K562 (cell line): ENCODE measurements around the gene HPSE2. TPM values are rescaled to one million over a fixed set of nuclear protein-coding genes. Genes with fewer than 3 reads are reported as not detected.
A peak's percentile ranks its signal among the peaks of the same experiment; 100 is the strongest.

Experiments used
- ATAC-seq: fragments of 200-7000 bp; cut with Tn5 transposase; 3 replicates; pipeline ENCODE4 v1.9.1; 2020; ENCODE audit warnings: moderate library complexity
- BruUV-seq: library from RNA; stranded (reverse); fragments of 400-500 nt; replicated peaks from 2 replicates; lab custom pipeline; 2021; lab: Mats Ljungman, UMichigan
- CTCF ChIA-PET: fragments of 300-600 bp; formaldehyde crosslinking; extraction: SDS; loops from one replicate; lab custom pipeline; 2021; ENCODE audit warnings: low intra/inter-chr PET ratio; lab: Yijun Ruan, JAX
- POLR2A ChIA-PET: fragments of 300-600, 350-650 bp; sonication (Branson Sonifier 250); formaldehyde crosslinking; extraction: SDS; loops from one replicate; lab custom pipeline; 2021; ENCODE audit warnings: antibody characterized with exemption, inconsistent platforms; lab: Yijun Ruan, JAX
- DNase-seq, 4 experiments: peaks; one replicate each; pipeline versions ENCODE4 v3.0.0 to v3.0.0-alpha.2; 2011 to 2018; ENCODE audit warnings: low spot score in 3 of 4, mixed read lengths in 3 of 4; ENCODE audit errors: extremely low read depth in 1 of 4
- FAIRE-seq: peaks from 2 replicates; lab custom pipeline; 2011; peaks lifted over from hg19 to GRCh38; lab: Jason Lieb, UNC
- H2AFZ ChIP-seq: 2 replicates; pipeline ENCODE4 v1.6.0; 2011; ENCODE audit warnings: low read depth, low read length, control low read depth, inconsistent platforms
- H3K27ac ChIP-seq: fragments of 200-600 bp; 3 replicates; pipeline ENCODE4 v1.8.0; 2011; ENCODE audit warnings: low read depth, mild to moderate bottlenecking, control low read depth, inconsistent platforms, low read length, moderate library complexity, mixed read lengths; ENCODE audit errors: extremely low read depth
- H3K27me3 ChIP-seq, 2 experiments: fragments of 300-600 bp in 1 of 2; 2 replicates in 1 of 2; 3 replicates in 1 of 2; pipeline versions ENCODE4 v1.6.0 to v1.8.0; 2011; ENCODE audit warnings: inconsistent platforms in 2 of 2, low read length in 2 of 2, mild to moderate bottlenecking in 1 of 2, mixed read lengths in 1 of 2, moderate library complexity in 1 of 2; ENCODE audit not compliant: control insufficient read depth in 2 of 2, insufficient read depth in 2 of 2
- H3K36me3 ChIP-seq: fragments of 300-600 bp; 3 replicates; pipeline ENCODE4 v1.8.0; 2011; ENCODE audit warnings: mild to moderate bottlenecking, low read length, inconsistent platforms; ENCODE audit not compliant: control insufficient read depth, insufficient read depth
- H3K4me1 ChIP-seq, 2 experiments: fragments of 200-600 bp in 1 of 2; replicated peaks in 1 of 2; 2 replicates in 1 of 2; 3 replicates in 1 of 2; pipeline versions ENCODE4 v1.5.1 to v1.8.0; 2011; ENCODE audit warnings: inconsistent platforms in 2 of 2, low read length in 2 of 2, mild to moderate bottlenecking in 1 of 2, mixed read lengths in 1 of 2, moderate library complexity in 1 of 2; ENCODE audit not compliant: control insufficient read depth in 2 of 2, insufficient read depth in 2 of 2
- H3K4me2 ChIP-seq: 2 replicates; pipeline ENCODE4 v1.6.1; 2011; ENCODE audit warnings: low read length, control low read depth, inconsistent platforms, mixed read lengths; ENCODE audit not compliant: insufficient read depth
- H3K4me3 ChIP-seq: fragments of 200-600 bp; sonication (generic), shearing (Covaris generic); 2 replicates; pipeline ENCODE4 v1.5.1; 2016; ENCODE audit warnings: control low read depth, inconsistent platforms
- H3K79me2 ChIP-seq: fragments of 200-600 bp; 3 replicates; pipeline ENCODE4 v1.8.0; 2011; ENCODE audit warnings: low read length, inconsistent platforms; ENCODE audit not compliant: control insufficient read depth, insufficient read depth
- H3K9ac ChIP-seq, 2 experiments: 2 replicates each; pipeline versions ENCODE4 v1.6.0 to v1.6.1; 2011; ENCODE audit warnings: low read depth in 2 of 2, low read length in 2 of 2, control low read depth in 1 of 2, inconsistent platforms in 1 of 2, mild to moderate bottlenecking in 1 of 2, mixed read lengths in 1 of 2; ENCODE audit not compliant: insufficient read depth in 1 of 2
- H3K9me1 ChIP-seq: one replicate; pipeline ENCODE4 v1.6.0; 2011; ENCODE audit warnings: inconsistent platforms, mild to moderate bottlenecking, low read length, moderate library complexity; ENCODE audit not compliant: control insufficient read depth, insufficient read depth
- H3K9me3 ChIP-seq: replicated peaks from 2 replicates; pipeline ENCODE4 v1.5.1; 2011; ENCODE audit warnings: low read depth, low read length, inconsistent platforms; ENCODE audit not compliant: control insufficient read depth, insufficient read depth
- H4K20me1 ChIP-seq: replicated peaks from 2 replicates; pipeline ENCODE4 v1.6.1; 2011; ENCODE audit warnings: low read length, inconsistent platforms, mixed read lengths; ENCODE audit not compliant: control insufficient read depth, insufficient read depth
- CBFA2T3 ChIP-seq: fragments of 450-650 bp; IDR thresholded peaks from 2 replicates; pipeline ENCODE4 v1.6.1; 2017
- KDM4B ChIP-seq, 2 experiments: fragments of 450-650 bp in 1 of 2; sonication (generic) in 1 of 2; IDR thresholded peaks; 2 replicates each; pipeline ENCODE4 v1.6.1; 2016 to 2017; ENCODE audit warnings: borderline replicate concordance in 2 of 2, antibody characterized with exemption in 1 of 2, low read depth in 1 of 2, mild to moderate bottlenecking in 1 of 2
- SRF ChIP-seq, 2 experiments: fragments of 250-450, 450-650 bp in 1 of 2; sonication (Bioruptor Pico) in 1 of 2; sonication (generic) in 1 of 2; formaldehyde crosslinking; IDR thresholded peaks; 2 replicates each; pipeline versions ENCODE4 v1.5.0 to v1.5.1; 2020 to 2022; ENCODE audit warnings: mild to moderate bottlenecking in 1 of 2, missing genetic modification reagents in 1 of 2
- ZNF561 ChIP-seq: fragments of 450-650 bp; formaldehyde crosslinking; conservative IDR thresholded peaks from 2 replicates; pipeline ENCODE4 v1.4.0; 2020; ENCODE audit warnings: mild to moderate bottlenecking, moderate library complexity
- ZNF589 ChIP-seq: fragments of 200-800 bp; sonication (Bioruptor generic); IDR thresholded peaks from 2 replicates; pipeline ENCODE4 v1.6.1; 2016; ENCODE audit warnings: low read depth, missing genetic modification characterization, missing compliant biosample characterization
- WGBS: fragments of 100-300 bp; shearing (Covaris generic); methylation state at CpG from one replicate; pipeline ENCODE4 v1.1.6; 2016; ENCODE audit warnings: low coverage, mixed read lengths; ENCODE audit not compliant: insufficient coverage; ENCODE audit errors: missing lambda C conversion rate; 5-methylcytosine and 5-hydroxymethylcytosine counted together
- in situ Hi-C: fragments of 300-500 bp; cut with MboI; formaldehyde crosslinking; loops from 4 replicates; pipeline ENCODE4 v1.15.0; 2018; ENCODE audit warnings: inconsistent platforms, mixed read lengths
- intact Hi-C: fragments of 100-400 bp; cut with micrococcal nuclease; formaldehyde crosslinking; loops from 2 replicates; pipeline ENCODE4 v1.14.2; 2022
- polyA plus RNA-seq, 8 experiments: library from polyadenylated mRNA; depleted of rRNA in 4 of 8; stranded (reverse) in 5 of 8; unstranded in 3 of 8; fragments of >200 nt; fragmentation: Nextera tagmentation in 2 of 8; fragmentation: Illumina TruSeq in 1 of 8; extraction: Ambion mirVana in 2 of 8; extraction: Trizol in 1 of 8; gene quantifications; 2 replicates each; pipeline versions ENCODE4 v1.2.1 to v1.2.3, GENCODE V29; 2011 to 2014; ENCODE audit warnings: inconsistent platforms in 1 of 8, missing spikeins in 1 of 8
- total RNA-seq, 7 experiments: library from RNA; depleted of rRNA in 6 of 7; stranded (reverse); fragments of >200 nt in 6 of 7; fragmentation: Illumina TruSeq in 2 of 7; extraction: Trizol in 2 of 7; gene quantifications; 2 replicates each; pipeline versions ENCODE4 v1.2.1 to v1.2.3, GENCODE V29; 2011 to 2021; ENCODE audit warnings: low replicate concordance in 1 of 7
- TF ChIP-seq, protein P1 (sequence below), 2 experiments: fragments of 450-650 bp in 1 of 2; sonication (generic) in 1 of 2; formaldehyde crosslinking in 1 of 2; IDR thresholded peaks in 1 of 2; conservative IDR thresholded peaks in 1 of 2; 2 replicates each; pipeline versions ENCODE4 v1.6.1 to v1.8.1; 2016 to 2023; ENCODE audit warnings: mild to moderate bottlenecking in 2 of 2, moderate library complexity in 2 of 2, inconsistent platforms in 1 of 2, missing genetic modification reagents in 1 of 2
- TF ChIP-seq, protein P2 (sequence below): fragments of 450-650 bp; conservative IDR thresholded peaks from 2 replicates; pipeline ENCODE4 v1.6.1; 2016; ENCODE audit warnings: missing genetic modification characterization, low read depth, mild to moderate bottlenecking, control low read depth, missing compliant biosample characterization
- TF ChIP-seq, protein P3 (sequence below): fragments of 200-600 bp; sonication (generic); IDR thresholded peaks from one replicate; pipeline ENCODE4 v1.6.1; 2012; ENCODE audit warnings: mild to moderate bottlenecking, low read depth, low read length, inconsistent platforms

The HPSE2 gene
- total and polyA plus RNA-seq, 9 of the 15 experiments (the other 6 are each of a cell fraction or from before 2014, with no cell fraction given) = 0.03 to 0.10 (median 0.04) TPM; not detected in 2

DNA sequence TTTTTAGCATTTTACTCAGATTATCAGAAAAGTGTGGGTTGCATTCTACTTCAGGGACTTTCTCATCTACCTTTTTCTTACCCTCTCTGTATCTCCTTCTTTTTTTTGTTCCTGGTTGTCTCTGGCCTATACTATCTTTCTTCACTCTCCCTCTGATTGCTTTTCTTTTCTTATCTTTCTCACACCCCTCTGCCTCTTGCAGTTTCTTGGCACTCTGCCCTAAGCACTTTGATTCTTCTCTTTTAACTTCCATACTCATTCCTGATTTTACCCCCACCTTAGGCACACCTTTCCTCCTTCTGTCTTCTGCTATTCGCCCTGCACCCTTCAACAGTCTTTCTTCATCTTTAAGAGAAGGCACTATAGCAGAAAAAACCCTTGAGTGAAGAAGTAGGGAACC, 696.1 kb downstream of the HPSE2 start:
- H3K79me2 ChIP-seq = no peaks in the 10 kb centered on the region
- 0% methylated on average over 1 of the region's 1 CpG for WGBS
- H3K9me1 ChIP-seq = no peaks in the 10 kb centered on the region
- no TSS peak for BruUV-seq
- DNase-seq (no peak), FAIRE-seq (no peak), ATAC-seq (no peak)
- H2AFZ ChIP-seq = no peak overlapping the region
- H3K36me3 ChIP-seq = no peaks in the 10 kb centered on the region
- H3K4me1 ChIP-seq = no peaks in the 10 kb centered on the region
- H3K9me3 ChIP-seq = no peaks in the 10 kb centered on the region
- H3K27ac ChIP-seq = no peak overlapping the region
- in situ Hi-C loops = no loop called here
- no peaks in the 10 kb centered on the region for H3K27me3 ChIP-seq
- ChIA-PET CTCF (no interaction called here), POLR2A (no interaction called here)
- H3K9ac ChIP-seq = no peak overlapping the region
- H4K20me1 ChIP-seq = no peaks in the 10 kb centered on the region
- H3K4me2 ChIP-seq = no peak overlapping the region
- H3K4me3 ChIP-seq = no peak overlapping the region
- intact Hi-C loops = no loop called here
- TF ChIP-seq, protein P1, sequence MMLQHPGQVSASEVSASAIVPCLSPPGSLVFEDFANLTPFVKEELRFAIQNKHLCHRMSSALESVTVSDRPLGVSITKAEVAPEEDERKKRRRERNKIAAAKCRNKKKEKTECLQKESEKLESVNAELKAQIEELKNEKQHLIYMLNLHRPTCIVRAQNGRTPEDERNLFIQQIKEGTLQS (IDR thresholded peaks at IDR 0.05) = no peak
- TF ChIP-seq, protein P1 (CRISPR knock-in tag; conservative IDR thresholded peaks at IDR 0.05) = no peak
- TF ChIP-seq, protein P2, sequence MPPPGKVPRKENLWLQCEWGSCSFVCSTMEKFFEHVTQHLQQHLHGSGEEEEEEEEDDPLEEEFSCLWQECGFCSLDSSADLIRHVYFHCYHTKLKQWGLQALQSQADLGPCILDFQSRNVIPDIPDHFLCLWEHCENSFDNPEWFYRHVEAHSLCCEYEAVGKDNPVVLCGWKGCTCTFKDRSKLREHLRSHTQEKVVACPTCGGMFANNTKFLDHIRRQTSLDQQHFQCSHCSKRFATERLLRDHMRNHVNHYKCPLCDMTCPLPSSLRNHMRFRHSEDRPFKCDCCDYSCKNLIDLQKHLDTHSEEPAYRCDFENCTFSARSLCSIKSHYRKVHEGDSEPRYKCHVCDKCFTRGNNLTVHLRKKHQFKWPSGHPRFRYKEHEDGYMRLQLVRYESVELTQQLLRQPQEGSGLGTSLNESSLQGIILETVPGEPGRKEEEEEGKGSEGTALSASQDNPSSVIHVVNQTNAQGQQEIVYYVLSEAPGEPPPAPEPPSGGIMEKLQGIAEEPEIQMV = no peak
- peak; percentile 34; the same call in 1 of the 2 replicates for TF ChIP-seq CBFA2T3
- no peak for TF ChIP-seq ZNF589 (CRISPR knock-in tag)
- TF ChIP-seq SRF (CRISPR knock-in tag; IDR thresholded peaks at IDR 0.05) = no peak
- TF ChIP-seq, protein P3, sequence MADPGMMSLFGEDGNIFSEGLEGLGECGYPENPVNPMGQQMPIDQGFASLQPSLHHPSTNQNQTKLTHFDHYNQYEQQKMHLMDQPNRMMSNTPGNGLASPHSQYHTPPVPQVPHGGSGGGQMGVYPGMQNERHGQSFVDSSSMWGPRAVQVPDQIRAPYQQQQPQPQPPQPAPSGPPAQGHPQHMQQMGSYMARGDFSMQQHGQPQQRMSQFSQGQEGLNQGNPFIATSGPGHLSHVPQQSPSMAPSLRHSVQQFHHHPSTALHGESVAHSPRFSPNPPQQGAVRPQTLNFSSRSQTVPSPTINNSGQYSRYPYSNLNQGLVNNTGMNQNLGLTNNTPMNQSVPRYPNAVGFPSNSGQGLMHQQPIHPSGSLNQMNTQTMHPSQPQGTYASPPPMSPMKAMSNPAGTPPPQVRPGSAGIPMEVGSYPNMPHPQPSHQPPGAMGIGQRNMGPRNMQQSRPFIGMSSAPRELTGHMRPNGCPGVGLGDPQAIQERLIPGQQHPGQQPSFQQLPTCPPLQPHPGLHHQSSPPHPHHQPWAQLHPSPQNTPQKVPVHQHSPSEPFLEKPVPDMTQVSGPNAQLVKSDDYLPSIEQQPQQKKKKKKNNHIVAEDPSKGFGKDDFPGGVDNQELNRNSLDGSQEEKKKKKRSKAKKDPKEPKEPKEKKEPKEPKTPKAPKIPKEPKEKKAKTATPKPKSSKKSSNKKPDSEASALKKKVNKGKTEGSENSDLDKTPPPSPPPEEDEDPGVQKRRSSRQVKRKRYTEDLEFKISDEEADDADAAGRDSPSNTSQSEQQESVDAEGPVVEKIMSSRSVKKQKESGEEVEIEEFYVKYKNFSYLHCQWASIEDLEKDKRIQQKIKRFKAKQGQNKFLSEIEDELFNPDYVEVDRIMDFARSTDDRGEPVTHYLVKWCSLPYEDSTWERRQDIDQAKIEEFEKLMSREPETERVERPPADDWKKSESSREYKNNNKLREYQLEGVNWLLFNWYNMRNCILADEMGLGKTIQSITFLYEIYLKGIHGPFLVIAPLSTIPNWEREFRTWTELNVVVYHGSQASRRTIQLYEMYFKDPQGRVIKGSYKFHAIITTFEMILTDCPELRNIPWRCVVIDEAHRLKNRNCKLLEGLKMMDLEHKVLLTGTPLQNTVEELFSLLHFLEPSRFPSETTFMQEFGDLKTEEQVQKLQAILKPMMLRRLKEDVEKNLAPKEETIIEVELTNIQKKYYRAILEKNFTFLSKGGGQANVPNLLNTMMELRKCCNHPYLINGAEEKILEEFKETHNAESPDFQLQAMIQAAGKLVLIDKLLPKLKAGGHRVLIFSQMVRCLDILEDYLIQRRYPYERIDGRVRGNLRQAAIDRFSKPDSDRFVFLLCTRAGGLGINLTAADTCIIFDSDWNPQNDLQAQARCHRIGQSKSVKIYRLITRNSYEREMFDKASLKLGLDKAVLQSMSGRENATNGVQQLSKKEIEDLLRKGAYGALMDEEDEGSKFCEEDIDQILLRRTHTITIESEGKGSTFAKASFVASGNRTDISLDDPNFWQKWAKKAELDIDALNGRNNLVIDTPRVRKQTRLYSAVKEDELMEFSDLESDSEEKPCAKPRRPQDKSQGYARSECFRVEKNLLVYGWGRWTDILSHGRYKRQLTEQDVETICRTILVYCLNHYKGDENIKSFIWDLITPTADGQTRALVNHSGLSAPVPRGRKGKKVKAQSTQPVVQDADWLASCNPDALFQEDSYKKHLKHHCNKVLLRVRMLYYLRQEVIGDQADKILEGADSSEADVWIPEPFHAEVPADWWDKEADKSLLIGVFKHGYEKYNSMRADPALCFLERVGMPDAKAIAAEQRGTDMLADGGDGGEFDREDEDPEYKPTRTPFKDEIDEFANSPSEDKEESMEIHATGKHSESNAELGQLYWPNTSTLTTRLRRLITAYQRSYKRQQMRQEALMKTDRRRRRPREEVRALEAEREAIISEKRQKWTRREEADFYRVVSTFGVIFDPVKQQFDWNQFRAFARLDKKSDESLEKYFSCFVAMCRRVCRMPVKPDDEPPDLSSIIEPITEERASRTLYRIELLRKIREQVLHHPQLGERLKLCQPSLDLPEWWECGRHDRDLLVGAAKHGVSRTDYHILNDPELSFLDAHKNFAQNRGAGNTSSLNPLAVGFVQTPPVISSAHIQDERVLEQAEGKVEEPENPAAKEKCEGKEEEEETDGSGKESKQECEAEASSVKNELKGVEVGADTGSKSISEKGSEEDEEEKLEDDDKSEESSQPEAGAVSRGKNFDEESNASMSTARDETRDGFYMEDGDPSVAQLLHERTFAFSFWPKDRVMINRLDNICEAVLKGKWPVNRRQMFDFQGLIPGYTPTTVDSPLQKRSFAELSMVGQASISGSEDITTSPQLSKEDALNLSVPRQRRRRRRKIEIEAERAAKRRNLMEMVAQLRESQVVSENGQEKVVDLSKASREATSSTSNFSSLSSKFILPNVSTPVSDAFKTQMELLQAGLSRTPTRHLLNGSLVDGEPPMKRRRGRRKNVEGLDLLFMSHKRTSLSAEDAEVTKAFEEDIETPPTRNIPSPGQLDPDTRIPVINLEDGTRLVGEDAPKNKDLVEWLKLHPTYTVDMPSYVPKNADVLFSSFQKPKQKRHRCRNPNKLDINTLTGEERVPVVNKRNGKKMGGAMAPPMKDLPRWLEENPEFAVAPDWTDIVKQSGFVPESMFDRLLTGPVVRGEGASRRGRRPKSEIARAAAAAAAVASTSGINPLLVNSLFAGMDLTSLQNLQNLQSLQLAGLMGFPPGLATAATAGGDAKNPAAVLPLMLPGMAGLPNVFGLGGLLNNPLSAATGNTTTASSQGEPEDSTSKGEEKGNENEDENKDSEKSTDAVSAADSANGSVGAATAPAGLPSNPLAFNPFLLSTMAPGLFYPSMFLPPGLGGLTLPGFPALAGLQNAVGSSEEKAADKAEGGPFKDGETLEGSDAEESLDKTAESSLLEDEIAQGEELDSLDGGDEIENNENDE = no peak
- no peak for TF ChIP-seq KDM4B (IDR thresholded peaks at IDR 0.05; ENCODE audit: borderline replicate concordance in 2 of 2, low read depth in 1 of 2)
- no peak for TF ChIP-seq ZNF561 (CRISPR knock-in tag)
